ENCODE data around the gene TSPAN5.
"Not testable (repeated sequence)": the region's sequence is repeated elsewhere in the genome, so short reads cannot be mapped to it uniquely, and the experiment has no call there.

TSPAN5 gene

GRCh38 chr4:98658287-98659105, at the start of gene TSPAN5:
Gene TSPAN5, minus strand, starts transcription at chr4:98658611.
- peak; percentile 67 for DNase-seq (ENCODE audit: low read depth)

- DNase-seq (ENCODE audit: low read depth), result no peak
These were observed 48.5 kb upstream of the TSPAN5 start for GRCh38 chr4:98706935-98707334.

- DNase-seq (ENCODE audit: low read depth), result peak; percentile 13
These were observed 47.9 kb upstream of the TSPAN5 start for GRCh38 chr4:98706200-98706813.

- not testable (repeated sequence) for DNase-seq (ENCODE audit: low read depth)
These were observed 47.2 kb upstream of the TSPAN5 start for GRCh38 chr4:98705586-98705985.

- DNase-seq (ENCODE audit: low read depth), result no peak
These were observed 42.2 kb upstream of the TSPAN5 start for GRCh38 chr4:98700656-98701055.

- DNase-seq (ENCODE audit: low read depth), result no peak
These were observed 35.7 kb upstream of the TSPAN5 start for GRCh38 chr4:98694076-98694475.

- no peak for DNase-seq (ENCODE audit: low read depth)
These were observed 34.0 kb upstream of the TSPAN5 start for GRCh38 chr4:98692411-98692810.

GRCh38 chr4:98691588-98691987, 33.2 kb upstream of the TSPAN5 start:
- no peak for DNase-seq (ENCODE audit: low read depth)

GRCh38 chr4:98689507-98690174, 31.2 kb upstream of the TSPAN5 start:
- DNase-seq (ENCODE audit: low read depth), result no peak

GRCh38 chr4:98688411-98689290, 30.2 kb upstream of the TSPAN5 start:
- DNase-seq (ENCODE audit: low read depth), result peak; percentile 4

GRCh38 chr4:98687876-98688275, 29.5 kb upstream of the TSPAN5 start:
- DNase-seq (ENCODE audit: low read depth), result no peak

- DNase-seq (ENCODE audit: low read depth), result no peak
These were observed 28.4 kb upstream of the TSPAN5 start for GRCh38 chr4:98686847-98687246.

GRCh38 chr4:98686043-98686707, 27.8 kb upstream of the TSPAN5 start:
- DNase-seq (ENCODE audit: low read depth), result no peak

- DNase-seq (ENCODE audit: low read depth), result no peak
These were observed 27.0 kb upstream of the TSPAN5 start for GRCh38 chr4:98685225-98686042.

GRCh38 chr4:98682719-98683118, 24.3 kb upstream of the TSPAN5 start:
- no peak for DNase-seq (ENCODE audit: low read depth)

- no peak for DNase-seq (ENCODE audit: low read depth)
These were observed 22.4 kb upstream of the TSPAN5 start for GRCh38 chr4:98680806-98681205.

GRCh38 chr4:98679738-98680137, 21.3 kb upstream of the TSPAN5 start:
- no peak for DNase-seq (ENCODE audit: low read depth)

GRCh38 chr4:98677799-98678198, 19.4 kb upstream of the TSPAN5 start:
- DNase-seq (ENCODE audit: low read depth), result no peak

- DNase-seq (ENCODE audit: low read depth), result no peak
These were observed 16.2 kb upstream of the TSPAN5 start for GRCh38 chr4:98674404-98675173.

GRCh38 chr4:98673978-98674377, 15.6 kb upstream of the TSPAN5 start:
- DNase-seq (ENCODE audit: low read depth), result no peak

All from T-helper 22 cell (primary cell).